Left lung (tissue), 10 donors: ENCODE results near the gene PRKCQ. TPM values are rescaled to one million over a fixed set of nuclear protein-coding genes. Genes with fewer than 3 reads are reported as not detected.

Experiments used
- ATAC-seq: fragments of 200-7000 bp; cut with Tn5 transposase; one replicate; pipeline ENCODE4 v1.9.1; 2020; ENCODE audit warnings: moderate library complexity
- DNase-seq, 4 donors: peaks; one replicate each; pipeline ENCODE4 v3.0.0-alpha.2; 2013 to 2020
- H3K27ac ChIP-seq, 2 donors: fragments of 200-600 bp; sonication (generic) in 1 of 2; one replicate each; pipeline versions ENCODE4 v1.5.0 to v1.8.0; 2020 to 2021
- H3K27me3 ChIP-seq, 2 donors: fragments of 200-600 bp; sonication (generic) in 1 of 2; one replicate each; pipeline versions ENCODE4 v1.5.0 to v1.8.0; 2020 to 2021
- H3K36me3 ChIP-seq, 2 donors: fragments of 200-600 bp; sonication (generic) in 1 of 2; one replicate each; pipeline versions ENCODE4 v1.5.0 to v1.8.0; 2020 to 2021
- H3K4me1 ChIP-seq, 2 donors: fragments of 200-600 bp; one replicate each; pipeline ENCODE4 v1.8.0; 2021
- H3K4me3 ChIP-seq, 2 donors: fragments of 200-600 bp; sonication (generic) in 1 of 2; one replicate each; pipeline versions ENCODE4 v1.5.0 to v1.8.0; 2020 to 2021; ENCODE audit warnings: mild to moderate bottlenecking in 1 of 2
- H3K9me3 ChIP-seq, 2 donors: fragments of 200-600 bp; sonication (generic) in 1 of 2; one replicate each; pipeline versions ENCODE4 v1.5.0 to v1.8.0; 2020 to 2021
- CTCF ChIP-seq, 2 donors: fragments of 200-600 bp; sonication (generic) in 1 of 2; IDR thresholded peaks; one replicate each; pipeline versions ENCODE4 v1.5.0 to v1.8.0; 2021; ENCODE audit warnings: antibody characterized with exemption in 2 of 2
- intact Hi-C, 2 donors: fragments of 100-400 bp; cut with DNase I; formaldehyde crosslinking; loops; one replicate each; pipeline versions ENCODE4 v1.11.2 to v1.14.2; 2022
- polyA plus RNA-seq, 6 donors: library from polyadenylated mRNA; unstranded; fragments of 120-200 nt; gene quantifications; one replicate each; pipeline ENCODE4 v1.2.1, GENCODE V29; 2013; ENCODE audit not compliant: insufficient read length in 6 of 6
- total RNA-seq, 2 donors: library from RNA; stranded (reverse); fragmentation: NEBNext Ultra II Directional; extraction: Animal tissue kit (Norgen Biotek cat#: 25700); gene quantifications; one replicate each; pipeline ENCODE4 v1.2.1, GENCODE V29; 2021
- donor health status: DM: no; HTN: yes; CAD: no.
- donor health status: DM: no; HTN: no; CAD: no.

The PRKCQ gene
- total and polyA plus RNA-seq, 8 donors, result 5.5 to 7.3 (median 6.4) TPM

GRCh38 chr10:6408799-6409198 is 171.3 kb downstream of the PRKCQ start:
- no peak overlapping the region for H3K27ac ChIP-seq
- intact Hi-C loops, result no loop called here
- H3K27me3 ChIP-seq, result no peaks in the 10 kb centered on the region
- no peaks in the 10 kb centered on the region for H3K9me3 ChIP-seq
- H3K4me1 ChIP-seq, result peaks cover 0 to 25% of the 10 kb centered on the region in 2 donors
- no peak for ATAC-seq
- H3K4me3 ChIP-seq, result no peak overlapping the region
- no peaks in the 10 kb centered on the region for H3K36me3 ChIP-seq
- TF ChIP-seq CTCF (IDR thresholded peaks at IDR 0.05), result no peak
- no peak for DNase-seq

GRCh38 chr10:6407034-6407721 is 172.9 kb downstream of the PRKCQ start:
- peaks cover 0 to 26% of the 10 kb centered on the region in 2 donors for H3K4me1 ChIP-seq
- ATAC-seq (no peak), DNase-seq (no peak)
- H3K27me3 ChIP-seq, result no peaks in the 10 kb centered on the region
- H3K4me3 ChIP-seq, result no peak overlapping the region
- H3K27ac ChIP-seq, result no peak overlapping the region
- intact Hi-C loops, result no loop called here
- H3K36me3 ChIP-seq, result no peaks in the 10 kb centered on the region
- H3K9me3 ChIP-seq, result no peaks in the 10 kb centered on the region
- TF ChIP-seq CTCF (IDR thresholded peaks at IDR 0.05), result no peak

DNA sequence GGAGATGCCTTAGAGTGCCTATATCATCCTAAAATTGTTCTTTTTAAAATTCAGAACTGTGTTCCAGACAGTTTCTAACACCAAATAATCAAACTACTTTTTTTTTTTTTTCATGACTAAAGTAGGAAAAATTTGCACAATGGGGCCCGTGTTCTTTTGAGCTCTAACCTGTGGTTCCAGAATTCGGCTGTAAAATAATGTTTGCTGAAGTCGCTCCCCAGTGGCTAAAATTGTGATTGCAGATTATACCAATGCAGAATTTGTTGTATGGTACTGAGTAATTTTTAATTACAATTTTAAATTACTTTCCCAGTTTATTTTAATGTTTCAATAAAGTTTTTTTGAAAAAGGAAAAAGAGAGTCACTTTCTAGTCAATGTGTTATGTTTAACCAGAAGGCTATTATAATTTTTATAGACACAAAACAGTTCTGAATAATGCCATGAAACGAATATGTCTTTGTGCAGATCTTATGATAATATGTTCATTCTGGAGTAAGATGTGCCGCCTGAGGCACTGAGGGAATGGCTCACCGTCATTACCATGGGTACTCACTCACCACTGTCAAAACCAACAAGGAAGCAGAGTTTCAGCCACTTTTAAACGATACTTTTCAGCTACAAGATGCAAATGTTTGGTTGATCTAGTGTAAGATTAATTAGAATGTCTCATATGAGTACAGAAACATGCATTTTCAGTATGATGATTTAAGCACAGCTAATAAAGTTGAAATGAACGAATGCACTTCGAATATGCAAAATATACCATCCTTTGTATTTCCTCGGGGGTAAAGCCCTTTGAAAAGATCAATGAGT is 173.6 kb downstream of the PRKCQ start:
- DNase-seq, result no peak
- intact Hi-C loops, result no loop called here
- no peak for ATAC-seq

GRCh38 chr10:6405713-6406112 is 174.4 kb downstream of the PRKCQ start:
- Histone ChIP-seq H3K4me3 (no peak overlapping the region), H3K27me3 (no peaks in the 10 kb centered on the region), H3K27ac (no peak overlapping the region), H3K36me3 (no peaks in the 10 kb centered on the region), H3K9me3 (no peaks in the 10 kb centered on the region), H3K4me1 (peaks cover 0 to 32% of the 10 kb centered on the region in 2 donors)
- intact Hi-C loops, result no loop called here
- DNase-seq (no peak), ATAC-seq (no peak)
- TF ChIP-seq CTCF (IDR thresholded peaks at IDR 0.05), result no peak

More for the DNA sequence above, 173.6 kb downstream of the PRKCQ start:
- TF ChIP-seq CTCF (IDR thresholded peaks at IDR 0.05), result no peak
- H3K4me1 ChIP-seq, result peaks cover 0 to 32% of the 10 kb centered on the region in 2 donors
- no peak overlapping the region for H3K4me3 ChIP-seq
- no peaks in the 10 kb centered on the region for H3K9me3 ChIP-seq
- H3K27me3 ChIP-seq, result no peaks in the 10 kb centered on the region
- H3K27ac ChIP-seq, result no peak overlapping the region
- no peaks in the 10 kb centered on the region for H3K36me3 ChIP-seq
